Testis (tissue), 3 donors: Measurements from ENCODE around the gene RBM33. TPM values are rescaled to one million over a fixed set of nuclear protein-coding genes. Genes with fewer than 3 reads are reported as not detected.
A peak's percentile ranks its signal among the peaks of the same experiment; 100 is the strongest.

ENCODE experiments used
- DNase-seq: peaks from one replicate; pipeline ENCODE4 v3.0.0-alpha.2; 2019
- H3K27ac ChIP-seq, 2 donors: fragments of 200-600 bp; sonication (generic); one replicate each; pipeline ENCODE4 v1.5.1; 2019
- H3K27me3 ChIP-seq: fragments of 200-600 bp; sonication (generic); one replicate; pipeline ENCODE4 v1.5.1; 2019
- H3K36me3 ChIP-seq: fragments of 200-600 bp; sonication (generic); one replicate; pipeline ENCODE4 v1.5.1; 2017; ENCODE audit warnings: low read depth; ENCODE audit errors: missing control alignments
- H3K4me1 ChIP-seq: fragments of 200-600 bp; sonication (generic); one replicate; pipeline ENCODE4 v1.5.1; 2019
- H3K4me3 ChIP-seq, 2 donors: fragments of 200-600 bp; sonication (generic); one replicate each; pipeline ENCODE4 v1.5.1; 2017 to 2019
- H3K9me3 ChIP-seq: fragments of 200-600 bp; sonication (generic); one replicate; pipeline ENCODE4 v1.5.1; 2017
- CTCF ChIP-seq, 3 experiments: fragments of 450-650 bp in 2 of 3; fragments of 200-600 bp in 1 of 3; sonication (generic) in 1 of 3; IDR thresholded peaks; one replicate each; pipeline ENCODE4 v1.5.1; 2016 to 2019; ENCODE audit warnings: antibody characterized with exemption in 3 of 3, mild to moderate bottlenecking in 2 of 3, moderate library complexity in 1 of 3
- POLR2A ChIP-seq: fragments of 450-650 bp; IDR thresholded peaks from one replicate; pipeline ENCODE4 v1.6.1; 2017; ENCODE audit warnings: antibody characterized with exemption, mild to moderate bottlenecking, moderate library complexity
- WGBS, 2 donors: methylation state at CpG; one replicate each; pipeline ENCODE4 v1.1.5; 2018; 5-methylcytosine and 5-hydroxymethylcytosine counted together
- intact Hi-C: fragments of 100-400 bp; cut with DNase I; formaldehyde crosslinking; loops from one replicate; pipeline ENCODE4 v1.15.1; 2023; ENCODE audit warnings: low total_unique reads
- polyA plus RNA-seq: library from polyadenylated mRNA; stranded (reverse); fragments of 350-450 nt; fragmentation: Illumina TruSeq; extraction: RNeasy Lipid Tissue Mini Kit (QIAGEN cat#74804); gene quantifications from one replicate; pipeline ENCODE4 v1.2.3, GENCODE V29; 2014; ENCODE audit warnings: low read depth, low replicate concordance; ENCODE audit not compliant: insufficient read depth
- total RNA-seq, 2 donors: library from RNA; depleted of rRNA; stranded (reverse); fragments of >200 nt; gene quantifications; one replicate each; pipeline ENCODE4 v1.2.3, GENCODE V29; 2016

RBM33 gene
- total and polyA plus RNA-seq, 3 donors from 2014 or later = 27.3 to 104 (median 93.4) TPM

GRCh38 chr7:155637155-155637554 is 7.3 kb upstream of the RBM33 start:
- Histone ChIP-seq H3K27ac (no peak overlapping the region), H3K4me1 (peaks cover 5% of the 10 kb centered on the region), H3K4me3 (no peak overlapping the region), H3K36me3 (no peaks in the 10 kb centered on the region), H3K9me3 (no peaks in the 10 kb centered on the region), H3K27me3 (no peaks in the 10 kb centered on the region)
- WGBS, 2 donors = 77 to 89% methylated on average over 4 of the region's 4 CpGs
- intact Hi-C loops = no loop called here
- no peak for DNase-seq
- no peak for TF ChIP-seq POLR2A
- TF ChIP-seq CTCF (IDR thresholded peaks at IDR 0.05) = no peak

- H3K27ac ChIP-seq = no peak overlapping the region
- no peak for DNase-seq
- no peaks in the 10 kb centered on the region for H3K27me3 ChIP-seq
- no peak overlapping the region for H3K4me3 ChIP-seq
- TF ChIP-seq CTCF (IDR thresholded peaks at IDR 0.05) (no peak), POLR2A (no peak)
- intact Hi-C loops = no loop called here
- no peaks in the 10 kb centered on the region for H3K9me3 ChIP-seq
- peaks cover 7% of the 10 kb centered on the region for H3K4me1 ChIP-seq
- 83 to 84% methylated on average over 6 of the region's 6 CpGs for WGBS, 2 donors
- no peaks in the 10 kb centered on the region for H3K36me3 ChIP-seq
These were observed 6.1 kb upstream of the RBM33 start for GRCh38 chr7:155638366-155638765.

- Histone ChIP-seq H3K27me3 (no peaks in the 10 kb centered on the region), H3K27ac (no peak overlapping the region), H3K4me3 (no peak overlapping the region), H3K36me3 (no peaks in the 10 kb centered on the region), H3K4me1 (peaks cover 5% of the 10 kb centered on the region), H3K9me3 (no peaks in the 10 kb centered on the region)
- intact Hi-C loops = no loop called here
- no peak for TF ChIP-seq POLR2A
- TF ChIP-seq CTCF (IDR thresholded peaks at IDR 0.05) = no peak
- no peak for DNase-seq
- WGBS, 2 donors = 79 to 89% methylated on average over 1 of the region's 1 CpG
These were observed 4.4 kb upstream of the RBM33 start for GRCh38 chr7:155639958-155640520.

- intact Hi-C loops = no loop called here
- TF ChIP-seq CTCF (IDR thresholded peaks at IDR 0.05) = no peak
- TF ChIP-seq POLR2A = no peak
- DNase-seq = no peak
- H3K36me3 ChIP-seq = no peaks in the 10 kb centered on the region
- WGBS, 2 donors = 87 to 89% methylated on average over 4 of the region's 4 CpGs
- H3K27ac ChIP-seq = no peak overlapping the region
- peaks cover 7% of the 10 kb centered on the region for H3K4me1 ChIP-seq
- H3K4me3 ChIP-seq = no peak overlapping the region
- H3K9me3 ChIP-seq = no peaks in the 10 kb centered on the region
- no peaks in the 10 kb centered on the region for H3K27me3 ChIP-seq
These were observed 3.8 kb upstream of the RBM33 start for GRCh38 chr7:155640629-155641028.

- intact Hi-C loops = no loop called here
- DNase-seq = no peak
- WGBS, 2 donors = 0 to 1% methylated on average over 10 to 32 of the region's 32 CpGs
- Histone ChIP-seq H3K27ac (peak overlapping the region; percentile 96 to 98), H3K27me3 (no peaks in the 10 kb centered on the region), H3K36me3 (no peaks in the 10 kb centered on the region), H3K9me3 (no peaks in the 10 kb centered on the region), H3K4me3 (peak overlapping the region; percentile 99 to 100), H3K4me1 (peaks cover 9% of the 10 kb centered on the region)
- TF ChIP-seq POLR2A (no peak), CTCF (IDR thresholded peaks at IDR 0.05) (no peak)
These were observed 670 bp upstream of the RBM33 start for GRCh38 chr7:155643804-155644177.
